MM.1S (cell line): ENCODE data around the gene TMEM109.

Source experiments
- CTCF ChIP-seq: fragments of 300-600 bp; sonication (generic); IDR thresholded peaks from 2 replicates; pipeline ENCODE4 v1.5.1; 2016; ENCODE audit warnings: antibody characterized with exemption, low read length, mixed read lengths
- EZH2 ChIP-seq: fragments of 300-600 bp; sonication (generic); optimal IDR thresholded peaks from 2 replicates; pipeline ENCODE3; 2017; ENCODE audit warnings: low read depth, mild to moderate bottlenecking, antibody characterized with exemption, low read length, mixed read lengths
- EZH2phosphoT487 ChIP-seq: fragments of 300-600 bp; sonication (generic); IDR thresholded peaks from 2 replicates; pipeline ENCODE4 v1.6.1; 2018; ENCODE audit warnings: antibody characterized with exemption, low read length

GRCh38 chr11:60918939-60919265 is 4.9 kb downstream of the TMEM109 start:
- TF ChIP-seq CTCF (no peak), EZH2phosphoT487 (no peak), EZH2 (no peak)
